EL (cell line): ENCODE data around the gene COL6A6.
A peak's percentile ranks its signal among the peaks of the same experiment; 100 is the strongest.

Experiments
- DNase-seq: peaks from one replicate; pipeline ENCODE4 v3.0.0-alpha.2; 2016

The COL6A6 gene, protein sequence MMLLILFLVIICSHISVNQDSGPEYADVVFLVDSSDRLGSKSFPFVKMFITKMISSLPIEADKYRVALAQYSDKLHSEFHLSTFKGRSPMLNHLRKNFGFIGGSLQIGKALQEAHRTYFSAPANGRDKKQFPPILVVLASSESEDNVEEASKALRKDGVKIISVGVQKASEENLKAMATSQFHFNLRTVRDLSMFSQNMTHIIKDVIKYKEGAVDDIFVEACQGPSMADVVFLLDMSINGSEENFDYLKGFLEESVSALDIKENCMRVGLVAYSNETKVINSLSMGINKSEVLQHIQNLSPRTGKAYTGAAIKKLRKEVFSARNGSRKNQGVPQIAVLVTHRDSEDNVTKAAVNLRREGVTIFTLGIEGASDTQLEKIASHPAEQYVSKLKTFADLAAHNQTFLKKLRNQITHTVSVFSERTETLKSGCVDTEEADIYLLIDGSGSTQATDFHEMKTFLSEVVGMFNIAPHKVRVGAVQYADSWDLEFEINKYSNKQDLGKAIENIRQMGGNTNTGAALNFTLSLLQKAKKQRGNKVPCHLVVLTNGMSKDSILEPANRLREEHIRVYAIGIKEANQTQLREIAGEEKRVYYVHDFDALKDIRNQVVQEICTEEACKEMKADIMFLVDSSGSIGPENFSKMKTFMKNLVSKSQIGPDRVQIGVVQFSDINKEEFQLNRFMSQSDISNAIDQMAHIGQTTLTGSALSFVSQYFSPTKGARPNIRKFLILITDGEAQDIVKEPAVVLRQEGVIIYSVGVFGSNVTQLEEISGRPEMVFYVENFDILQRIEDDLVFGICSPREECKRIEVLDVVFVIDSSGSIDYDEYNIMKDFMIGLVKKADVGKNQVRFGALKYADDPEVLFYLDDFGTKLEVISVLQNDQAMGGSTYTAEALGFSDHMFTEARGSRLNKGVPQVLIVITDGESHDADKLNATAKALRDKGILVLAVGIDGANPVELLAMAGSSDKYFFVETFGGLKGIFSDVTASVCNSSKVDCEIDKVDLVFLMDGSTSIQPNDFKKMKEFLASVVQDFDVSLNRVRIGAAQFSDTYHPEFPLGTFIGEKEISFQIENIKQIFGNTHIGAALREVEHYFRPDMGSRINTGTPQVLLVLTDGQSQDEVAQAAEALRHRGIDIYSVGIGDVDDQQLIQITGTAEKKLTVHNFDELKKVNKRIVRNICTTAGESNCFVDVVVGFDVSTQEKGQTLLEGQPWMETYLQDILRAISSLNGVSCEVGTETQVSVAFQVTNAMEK (N-terminal part only)

GRCh38 chr3:130516645-130517512, at the start of gene COL6A6:
TSS of gene COL6A6 (plus strand) at chr3:130517177. CDS start at chr3:130560365, 43,188 bp downstream.
- no peak for DNase-seq

GRCh38 chr3:130468311-130468710, 48.7 kb upstream of the COL6A6 start:
- no peak for DNase-seq

- no peak for DNase-seq
These were observed 46.9 kb upstream of the COL6A6 start for GRCh38 chr3:130470126-130470525.

- peak; percentile 3 for DNase-seq
These were observed 43.6 kb upstream of the COL6A6 start for GRCh38 chr3:130473416-130473815.

GRCh38 chr3:130480736-130481135, 36.2 kb upstream of the COL6A6 start:
- peak; percentile 36 for DNase-seq

DNA sequence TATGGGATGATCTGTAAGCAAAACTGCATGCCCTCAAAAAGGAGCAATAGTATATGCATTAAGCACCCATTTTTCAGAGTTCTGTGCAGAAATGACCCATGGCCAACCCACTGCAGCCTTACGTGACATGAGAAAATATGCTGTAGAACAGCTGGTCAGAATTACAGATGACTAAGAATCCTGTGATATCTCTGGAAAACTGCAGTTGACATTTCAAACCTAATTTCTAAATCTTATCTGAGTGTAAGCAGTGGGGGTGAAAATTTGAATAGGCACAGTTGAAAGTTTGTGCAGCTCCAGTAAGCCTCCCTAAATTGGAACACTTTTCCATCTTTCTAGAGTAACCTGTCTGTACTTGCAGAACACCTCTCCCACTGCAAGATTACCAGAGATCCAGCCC, 28.7 kb upstream of the COL6A6 start:
- no peak for DNase-seq

GRCh38 chr3:130488769-130489450, 28.1 kb upstream of the COL6A6 start:
- no peak for DNase-seq

DNA sequence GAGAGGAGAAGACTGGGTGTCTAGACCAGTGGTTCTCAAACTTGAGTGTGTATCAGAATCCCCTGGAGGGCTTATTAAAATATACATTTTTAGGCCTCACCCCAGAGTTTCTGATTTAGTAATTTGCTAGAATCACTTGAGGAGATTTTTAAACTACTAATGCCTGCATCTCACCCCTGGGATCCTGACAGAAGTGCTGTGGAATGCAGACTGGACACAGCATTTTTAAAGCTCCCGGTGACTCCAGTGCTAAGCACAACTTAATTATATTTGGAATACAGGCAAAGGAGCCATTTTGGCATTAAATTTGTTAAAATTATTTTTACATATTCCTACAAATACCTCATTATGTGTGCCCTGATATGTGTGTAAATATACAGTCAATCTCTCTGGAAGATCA, 26.7 kb upstream of the COL6A6 start:
- DNase-seq: peak; percentile 1

GRCh38 chr3:130491431-130491830, 25.5 kb upstream of the COL6A6 start:
- no peak for DNase-seq

DNA sequence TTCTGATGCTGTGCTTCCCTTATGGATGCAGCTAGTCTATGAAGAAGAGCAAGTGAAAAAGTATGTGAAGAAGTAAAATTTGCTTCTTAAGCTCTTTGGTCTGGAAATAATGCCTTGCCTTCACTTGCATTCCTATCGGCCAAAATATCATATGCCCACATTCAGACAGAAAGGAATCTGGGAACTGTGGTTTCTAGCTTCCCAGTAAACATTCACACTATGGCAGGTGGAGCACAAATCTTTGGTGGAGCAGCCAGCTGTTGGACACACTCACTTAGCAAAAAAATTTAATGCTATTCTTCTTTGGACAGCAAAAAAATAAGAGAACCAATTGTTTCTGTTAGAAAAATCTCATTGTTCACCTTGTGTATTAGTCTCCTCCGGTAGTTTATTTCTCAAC, 12.3 kb upstream of the COL6A6 start:
- no peak for DNase-seq

GRCh38 chr3:130506031-130506430, 10.9 kb upstream of the COL6A6 start:
- DNase-seq: no peak

GRCh38 chr3:130507746-130508145, 9.2 kb upstream of the COL6A6 start:
- DNase-seq: no peak

GRCh38 chr3:130509008-130509407, 8.0 kb upstream of the COL6A6 start:
- no peak for DNase-seq

DNA sequence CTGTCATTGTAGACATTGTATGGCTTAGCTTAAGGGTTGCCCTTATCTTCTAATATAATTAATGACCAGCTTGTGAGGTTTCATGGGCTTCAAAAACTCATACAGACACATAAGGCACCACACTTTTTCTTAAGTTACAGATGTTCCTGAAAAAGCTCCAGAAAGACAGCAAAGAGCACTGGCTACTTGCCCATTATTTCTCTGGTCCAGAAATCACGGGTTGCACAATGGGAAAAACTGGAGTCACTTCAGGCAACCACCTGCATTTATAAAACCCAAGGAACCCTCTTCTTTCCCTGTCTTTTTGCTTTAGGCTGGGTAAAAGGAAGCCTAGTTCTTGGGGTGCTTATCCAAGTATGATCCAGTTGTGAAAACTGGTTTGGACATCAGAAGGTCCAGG, 2.3 kb upstream of the COL6A6 start:
- DNase-seq: no peak

DNA sequence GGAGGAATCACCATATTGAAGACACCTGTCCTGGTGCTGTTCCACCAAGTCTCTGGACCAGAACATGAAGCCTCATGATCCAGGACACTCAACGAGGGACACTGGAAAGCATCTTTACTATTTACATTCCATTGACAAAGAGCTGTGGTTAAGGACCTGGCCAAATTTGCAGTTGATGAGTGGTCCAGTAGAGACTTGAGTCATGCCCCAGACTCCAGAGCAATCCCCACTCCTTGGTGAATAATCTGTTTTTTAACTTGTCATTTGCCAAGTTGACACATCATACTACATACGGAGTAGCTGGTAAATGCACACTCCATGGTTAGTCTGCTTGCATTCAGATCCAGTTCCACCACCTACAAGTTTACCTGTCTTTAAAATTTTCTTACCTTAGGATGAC, 1.2 kb upstream of the COL6A6 start:
- DNase-seq: no peak

DNA sequence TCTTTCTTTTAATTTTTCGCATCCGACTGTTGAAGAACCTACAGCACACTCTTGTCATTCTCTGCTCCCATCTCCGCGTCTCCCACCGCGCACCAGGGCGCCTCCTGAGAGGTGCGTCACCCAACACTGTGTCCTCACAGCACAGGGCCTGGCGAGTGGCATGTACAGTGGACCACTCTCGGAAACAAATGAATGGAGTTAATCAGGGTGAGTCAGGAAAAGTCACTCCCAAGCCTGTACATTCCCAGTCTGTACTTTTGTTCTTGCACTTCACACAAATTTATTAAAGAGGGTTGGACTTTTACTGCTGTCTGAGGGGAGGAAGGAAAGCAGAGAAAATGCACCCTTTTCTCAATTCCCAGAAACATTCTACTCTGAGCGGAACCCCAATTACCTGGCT, 625 bp downstream of the COL6A6 start:
- no peak for DNase-seq

- no peak for DNase-seq
These were observed 2.8 kb downstream of the COL6A6 start for GRCh38 chr3:130519754-130520153.

GRCh38 chr3:130522399-130522798, 5.4 kb downstream of the COL6A6 start:
- DNase-seq: no peak

- no peak for DNase-seq
These were observed 10.4 kb downstream of the COL6A6 start for GRCh38 chr3:130527426-130527825.

DNA sequence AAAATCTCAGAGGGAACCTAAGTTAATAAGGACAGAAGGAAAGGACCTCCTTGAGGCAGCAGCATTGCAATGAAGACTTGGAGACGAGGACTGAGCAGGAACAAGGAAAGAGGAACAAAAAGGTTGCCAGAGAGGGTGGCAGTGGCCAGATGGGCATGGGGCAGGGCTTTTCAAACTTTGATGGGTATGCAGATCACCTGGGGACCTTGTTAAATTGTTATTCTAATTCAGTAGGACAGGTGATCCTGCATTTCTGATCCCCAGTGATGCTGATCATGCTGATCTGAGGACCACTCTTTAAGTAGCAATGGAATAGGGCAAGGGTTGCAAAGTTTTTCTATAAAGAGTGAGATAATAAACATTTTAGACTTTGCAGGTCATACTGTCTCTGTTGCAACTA, 11.1 kb downstream of the COL6A6 start:
- no peak for DNase-seq

GRCh38 chr3:130529486-130530215, 12.7 kb downstream of the COL6A6 start:
- no peak for DNase-seq
